Tongue (tissue), 2 donors: Measurements from ENCODE around the gene CHPF2. TPM values are rescaled to one million over a fixed set of nuclear protein-coding genes. Genes with fewer than 3 reads are reported as not detected.

Source experiments
- DNase-seq: peaks from one replicate; pipeline ENCODE4 v3.0.0-alpha.2; 2015
- total RNA-seq: library from RNA; depleted of rRNA; stranded (reverse); fragments of >200 nt; gene quantifications from one replicate; pipeline ENCODE4 v1.2.3, GENCODE V29; 2014

Gene CHPF2
- total RNA-seq, 1 donor from 2014 or later: 29.2 TPM

DNA sequence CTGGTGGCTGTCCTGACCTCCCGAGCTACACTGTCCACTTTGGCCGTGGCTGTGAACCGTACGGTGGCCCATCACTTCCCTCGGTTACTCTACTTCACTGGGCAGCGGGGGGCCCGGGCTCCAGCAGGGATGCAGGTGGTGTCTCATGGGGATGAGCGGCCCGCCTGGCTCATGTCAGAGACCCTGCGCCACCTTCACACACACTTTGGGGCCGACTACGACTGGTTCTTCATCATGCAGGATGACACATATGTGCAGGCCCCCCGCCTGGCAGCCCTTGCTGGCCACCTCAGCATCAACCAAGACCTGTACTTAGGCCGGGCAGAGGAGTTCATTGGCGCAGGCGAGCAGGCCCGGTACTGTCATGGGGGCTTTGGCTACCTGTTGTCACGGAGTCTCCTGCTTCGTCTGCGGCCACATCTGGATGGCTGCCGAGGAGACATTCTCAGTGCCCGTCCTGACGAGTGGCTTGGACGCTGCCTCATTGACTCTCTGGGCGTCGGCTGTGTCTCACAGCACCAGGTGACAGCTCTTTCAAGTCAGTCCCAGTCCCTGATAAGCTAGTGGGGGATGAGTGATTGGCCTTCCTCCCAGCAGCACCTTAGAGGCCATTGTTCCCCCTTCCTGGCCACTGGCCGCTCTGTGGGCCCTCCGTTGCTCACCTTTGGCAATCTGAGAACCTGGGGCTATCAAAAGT lies 3.0 kb downstream of the CHPF2 start:
- DNase-seq: no peak

DNA sequence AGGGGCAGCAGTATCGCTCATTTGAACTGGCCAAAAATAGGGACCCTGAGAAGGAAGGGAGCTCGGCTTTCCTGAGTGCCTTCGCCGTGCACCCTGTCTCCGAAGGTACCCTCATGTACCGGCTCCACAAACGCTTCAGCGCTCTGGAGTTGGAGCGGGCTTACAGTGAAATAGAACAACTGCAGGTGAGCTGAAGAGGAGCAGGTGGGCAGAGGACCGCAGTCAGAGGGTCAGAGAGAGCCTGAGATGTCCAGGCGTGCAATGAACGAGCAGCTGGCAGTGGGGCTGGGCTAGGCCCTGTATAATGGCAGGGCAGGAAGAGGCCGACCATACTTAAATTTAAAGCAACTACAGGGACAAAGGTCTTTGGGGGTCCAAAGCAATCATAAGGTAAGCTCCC lies 4.1 kb downstream of the CHPF2 start:
- no peak for DNase-seq

DNA sequence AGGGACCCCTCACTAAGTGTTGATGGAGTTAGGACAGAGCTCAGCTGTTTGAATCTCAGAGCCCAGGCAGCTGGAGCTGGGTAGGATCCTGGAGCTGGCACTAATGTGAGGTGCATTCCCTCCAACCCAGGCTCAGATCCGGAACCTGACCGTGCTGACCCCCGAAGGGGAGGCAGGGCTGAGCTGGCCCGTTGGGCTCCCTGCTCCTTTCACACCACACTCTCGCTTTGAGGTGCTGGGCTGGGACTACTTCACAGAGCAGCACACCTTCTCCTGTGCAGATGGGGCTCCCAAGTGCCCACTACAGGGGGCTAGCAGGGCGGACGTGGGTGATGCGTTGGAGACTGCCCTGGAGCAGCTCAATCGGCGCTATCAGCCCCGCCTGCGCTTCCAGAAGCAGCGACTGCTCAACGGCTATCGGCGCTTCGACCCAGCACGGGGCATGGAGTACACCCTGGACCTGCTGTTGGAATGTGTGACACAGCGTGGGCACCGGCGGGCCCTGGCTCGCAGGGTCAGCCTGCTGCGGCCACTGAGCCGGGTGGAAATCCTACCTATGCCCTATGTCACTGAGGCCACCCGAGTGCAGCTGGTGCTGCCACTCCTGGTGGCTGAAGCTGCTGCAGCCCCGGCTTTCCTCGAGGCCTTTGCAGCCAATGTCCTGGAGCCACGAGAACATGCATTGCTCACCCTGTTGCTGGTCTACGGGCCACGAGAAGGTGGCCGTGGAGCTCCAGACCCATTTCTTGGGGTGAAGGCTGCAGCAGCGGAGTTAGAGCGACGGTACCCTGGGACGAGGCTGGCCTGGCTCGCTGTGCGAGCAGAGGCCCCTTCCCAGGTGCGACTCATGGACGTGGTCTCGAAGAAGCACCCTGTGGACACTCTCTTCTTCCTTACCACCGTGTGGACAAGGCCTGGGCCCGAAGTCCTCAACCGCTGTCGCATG lies 5.2 kb downstream of the CHPF2 start:
- no peak for DNase-seq

DNA sequence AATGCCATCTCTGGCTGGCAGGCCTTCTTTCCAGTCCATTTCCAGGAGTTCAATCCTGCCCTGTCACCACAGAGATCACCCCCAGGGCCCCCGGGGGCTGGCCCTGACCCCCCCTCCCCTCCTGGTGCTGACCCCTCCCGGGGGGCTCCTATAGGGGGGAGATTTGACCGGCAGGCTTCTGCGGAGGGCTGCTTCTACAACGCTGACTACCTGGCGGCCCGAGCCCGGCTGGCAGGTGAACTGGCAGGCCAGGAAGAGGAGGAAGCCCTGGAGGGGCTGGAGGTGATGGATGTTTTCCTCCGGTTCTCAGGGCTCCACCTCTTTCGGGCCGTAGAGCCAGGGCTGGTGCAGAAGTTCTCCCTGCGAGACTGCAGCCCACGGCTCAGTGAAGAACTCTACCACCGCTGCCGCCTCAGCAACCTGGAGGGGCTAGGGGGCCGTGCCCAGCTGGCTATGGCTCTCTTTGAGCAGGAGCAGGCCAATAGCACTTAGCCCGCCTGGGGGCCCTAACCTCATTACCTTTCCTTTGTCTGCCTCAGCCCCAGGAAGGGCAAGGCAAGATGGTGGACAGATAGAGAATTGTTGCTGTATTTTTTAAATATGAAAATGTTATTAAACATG lies 6.0 kb downstream of the CHPF2 start:
- no peak for DNase-seq

DNA sequence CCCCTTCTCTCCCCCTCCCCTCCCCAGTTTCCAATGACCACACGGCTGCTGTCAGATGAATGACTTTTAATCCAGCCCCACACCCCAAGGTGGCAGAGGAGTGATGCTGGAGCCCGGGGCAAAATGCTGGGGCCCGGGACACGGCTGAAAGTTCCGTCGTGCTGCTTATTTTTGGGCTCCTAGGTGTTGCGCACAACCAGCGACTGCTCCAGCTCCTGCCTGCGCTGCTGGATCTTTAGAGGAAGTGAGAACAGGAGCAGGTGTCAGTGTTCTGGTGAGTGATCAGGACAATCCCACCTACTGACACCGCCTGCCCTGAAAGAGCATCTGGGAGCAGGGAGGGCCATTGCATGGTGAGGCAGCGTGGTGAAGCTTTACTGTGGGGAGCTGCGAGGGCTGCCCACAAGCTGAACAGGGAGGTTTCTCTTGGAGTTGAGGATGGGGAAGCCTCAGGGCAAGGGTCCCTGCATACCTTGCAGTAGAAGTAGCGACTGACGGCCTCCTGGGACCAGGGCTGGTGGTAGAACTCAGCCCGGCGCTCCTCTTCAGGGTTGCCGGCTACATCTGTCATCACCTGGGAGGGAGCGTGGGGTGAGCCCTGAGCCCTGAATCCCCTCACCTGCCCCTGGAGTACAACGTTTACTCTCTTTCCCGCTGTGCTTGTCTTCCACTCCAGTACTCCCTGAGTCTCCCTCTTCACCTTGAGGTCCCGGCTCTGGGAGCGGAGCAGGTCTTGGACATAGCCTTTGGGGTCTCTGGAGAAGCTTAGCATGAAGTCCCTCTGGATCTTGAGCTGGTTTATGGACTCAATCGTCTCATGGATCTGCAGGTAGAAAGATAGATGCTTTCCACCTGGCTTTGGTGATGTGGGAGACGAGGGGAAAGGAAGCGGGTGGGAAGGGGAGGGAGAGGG lies 6.9 kb downstream of the CHPF2 start:
- no peak for DNase-seq

DNA sequence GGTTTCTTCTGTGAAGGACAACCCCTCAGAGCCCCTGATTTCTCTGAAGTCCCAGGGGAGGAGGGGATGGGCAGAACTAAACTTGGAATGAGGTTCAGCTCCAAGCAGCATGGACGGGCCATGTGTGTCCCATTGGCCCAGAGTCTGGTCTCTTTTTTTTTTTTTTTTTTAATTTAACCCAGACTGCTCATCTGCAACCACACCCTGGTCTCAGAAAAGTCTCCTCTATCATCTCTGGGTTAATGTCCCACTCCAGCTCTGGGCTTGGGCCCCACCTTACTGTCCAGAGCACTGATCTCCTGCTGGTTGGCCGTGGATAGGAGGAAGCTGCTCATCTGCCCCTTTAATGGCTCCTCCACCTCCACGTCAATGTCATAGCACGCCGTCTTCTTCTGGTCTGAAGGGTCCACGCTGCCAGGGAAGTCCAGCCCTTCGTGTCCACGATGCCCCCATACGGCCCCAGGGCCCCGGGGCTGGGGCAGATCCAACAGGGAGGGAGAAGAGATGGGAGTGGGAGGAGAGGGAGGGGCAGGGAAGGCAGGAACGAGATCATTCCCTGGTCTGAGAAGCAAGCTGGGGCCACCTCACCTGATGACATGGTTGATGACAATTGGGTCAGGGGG lies 7.7 kb downstream of the CHPF2 start:
- no peak for DNase-seq

DNA sequence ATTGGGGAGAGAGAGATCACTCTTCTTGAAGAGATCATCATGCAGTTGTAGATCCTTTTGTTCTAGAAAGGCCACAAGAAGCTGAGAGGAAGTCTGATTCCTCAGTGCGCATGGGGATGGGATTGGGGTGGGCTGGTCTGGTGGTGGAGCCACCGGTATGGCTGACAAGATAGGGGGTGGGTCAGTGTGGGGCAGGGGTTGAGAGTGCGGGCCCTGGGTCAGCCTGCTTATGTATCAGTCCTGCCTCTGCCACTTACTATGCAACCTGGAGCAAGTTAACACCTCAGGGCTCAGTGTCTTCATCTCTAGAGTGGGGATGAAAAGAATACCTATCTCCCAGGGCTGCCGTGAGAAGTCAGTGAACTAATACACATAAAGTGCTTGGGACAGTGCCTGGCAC lies 8.3 kb downstream of the CHPF2 start:
- no peak for DNase-seq

DNA sequence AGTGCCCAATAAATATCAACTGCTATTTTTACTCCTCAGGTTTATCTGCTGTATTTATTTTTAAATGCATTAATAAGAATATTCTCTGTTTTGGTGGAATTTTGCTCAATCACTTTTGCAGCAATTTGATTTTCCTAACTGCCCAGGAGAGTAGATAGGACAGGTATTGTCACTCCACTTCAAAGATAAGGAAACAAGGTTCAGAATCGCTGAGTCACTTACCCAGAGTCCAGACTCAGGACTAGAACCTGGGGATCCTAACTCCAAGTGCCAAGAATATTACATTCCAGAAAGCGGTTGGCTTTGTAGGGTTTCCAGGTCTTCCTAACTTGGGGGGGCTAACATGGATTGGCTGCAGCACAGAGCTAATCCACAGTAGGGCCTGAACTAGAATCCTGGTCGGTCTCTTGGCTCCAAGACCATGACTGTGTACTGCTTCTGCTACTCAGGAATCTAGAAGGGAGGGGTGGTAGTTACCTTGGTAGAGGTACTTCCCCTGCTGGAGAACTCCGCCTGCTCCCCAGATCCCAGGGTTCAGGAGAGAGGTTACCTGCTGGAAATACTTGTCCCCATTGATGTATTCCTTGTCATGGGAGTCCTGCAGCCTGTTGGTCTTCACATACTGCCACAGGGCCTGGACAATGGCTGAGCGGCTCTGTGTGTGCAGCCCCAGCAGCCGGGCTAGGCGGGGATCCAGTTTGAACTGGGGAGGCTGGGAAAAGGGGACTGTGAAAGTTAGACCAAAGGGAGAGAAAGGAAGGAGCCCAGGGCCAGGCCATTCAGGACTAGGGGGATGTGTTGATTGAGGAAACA lies 8.9 kb downstream of the CHPF2 start:
- no peak for DNase-seq

DNA sequence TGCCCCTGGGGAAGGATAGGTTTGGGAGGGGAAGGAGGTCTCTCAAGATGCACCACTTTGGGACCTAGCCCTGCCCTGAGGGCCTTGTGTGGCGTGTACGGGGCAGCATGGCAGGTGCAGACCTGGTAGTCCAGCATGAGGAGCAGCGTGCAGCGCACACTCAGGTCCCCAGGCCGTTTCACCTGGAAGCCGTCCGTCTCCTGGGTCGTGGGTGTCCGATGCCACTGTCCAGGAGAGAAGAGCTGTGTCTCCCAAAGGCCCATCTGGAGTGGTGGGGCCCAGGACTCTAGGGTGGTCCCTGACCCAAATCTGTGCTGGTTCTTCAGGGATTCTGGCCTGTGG lies 9.4 kb downstream of the CHPF2 start:
- no peak for DNase-seq

DNA sequence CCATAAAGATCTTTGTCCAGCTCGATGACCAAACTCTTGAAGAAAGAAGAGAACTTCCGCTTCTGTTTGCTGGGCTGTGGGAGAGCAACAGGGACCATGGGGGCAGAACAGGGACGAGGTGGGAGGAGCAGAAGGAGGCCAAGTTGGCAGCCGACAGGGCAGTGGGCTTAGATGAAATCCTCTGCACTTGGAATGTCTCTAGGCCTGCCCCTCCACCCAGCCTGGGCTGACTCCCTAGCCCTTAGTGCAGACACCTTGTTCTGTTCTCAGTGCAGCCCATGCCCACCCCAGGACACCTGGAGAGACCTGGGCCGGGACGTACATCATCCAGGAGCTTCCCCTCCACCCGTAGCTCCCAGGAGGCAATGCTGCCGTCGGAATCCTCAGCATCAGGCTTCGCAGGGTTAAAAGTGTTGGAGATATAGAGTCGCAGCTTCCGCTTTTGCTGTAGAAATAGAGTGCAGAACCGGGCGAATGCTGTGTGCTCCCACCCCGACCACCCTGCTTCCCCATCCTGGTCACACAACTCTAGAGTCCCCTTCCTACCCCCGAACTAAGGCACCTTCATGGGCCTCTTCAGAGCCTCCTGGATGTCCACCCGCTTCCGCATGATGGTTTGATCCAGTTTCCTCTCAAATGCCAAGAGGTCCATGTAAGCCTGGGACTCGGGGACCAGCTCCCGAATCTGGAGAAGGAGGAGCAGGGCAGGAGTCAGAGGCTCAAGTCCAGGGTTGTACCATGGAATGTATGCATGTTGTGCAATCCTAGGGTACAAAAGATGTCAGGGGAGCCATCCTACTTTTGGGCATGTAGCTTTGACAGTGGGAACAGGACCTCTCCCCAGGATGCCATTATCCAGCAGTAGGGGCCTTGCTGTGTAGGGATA lies 10.1 kb downstream of the CHPF2 start:
- DNase-seq: no peak

DNA sequence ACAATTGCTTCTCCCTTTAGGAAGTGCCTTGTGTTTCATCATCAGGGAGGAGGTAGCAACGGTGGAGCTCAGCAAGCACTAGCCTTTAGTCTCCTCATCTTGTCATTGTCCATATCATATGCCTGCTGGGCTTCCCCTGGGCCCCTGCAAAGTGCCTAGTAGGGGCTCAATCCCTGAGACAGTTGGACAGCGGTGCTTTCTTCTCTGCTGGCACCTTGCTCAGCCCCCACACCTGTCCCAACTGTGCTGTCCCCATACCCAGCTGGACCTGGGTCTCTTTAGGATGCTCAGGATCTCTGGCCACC lies 10.7 kb downstream of the CHPF2 start:
- no peak for DNase-seq

DNA sequence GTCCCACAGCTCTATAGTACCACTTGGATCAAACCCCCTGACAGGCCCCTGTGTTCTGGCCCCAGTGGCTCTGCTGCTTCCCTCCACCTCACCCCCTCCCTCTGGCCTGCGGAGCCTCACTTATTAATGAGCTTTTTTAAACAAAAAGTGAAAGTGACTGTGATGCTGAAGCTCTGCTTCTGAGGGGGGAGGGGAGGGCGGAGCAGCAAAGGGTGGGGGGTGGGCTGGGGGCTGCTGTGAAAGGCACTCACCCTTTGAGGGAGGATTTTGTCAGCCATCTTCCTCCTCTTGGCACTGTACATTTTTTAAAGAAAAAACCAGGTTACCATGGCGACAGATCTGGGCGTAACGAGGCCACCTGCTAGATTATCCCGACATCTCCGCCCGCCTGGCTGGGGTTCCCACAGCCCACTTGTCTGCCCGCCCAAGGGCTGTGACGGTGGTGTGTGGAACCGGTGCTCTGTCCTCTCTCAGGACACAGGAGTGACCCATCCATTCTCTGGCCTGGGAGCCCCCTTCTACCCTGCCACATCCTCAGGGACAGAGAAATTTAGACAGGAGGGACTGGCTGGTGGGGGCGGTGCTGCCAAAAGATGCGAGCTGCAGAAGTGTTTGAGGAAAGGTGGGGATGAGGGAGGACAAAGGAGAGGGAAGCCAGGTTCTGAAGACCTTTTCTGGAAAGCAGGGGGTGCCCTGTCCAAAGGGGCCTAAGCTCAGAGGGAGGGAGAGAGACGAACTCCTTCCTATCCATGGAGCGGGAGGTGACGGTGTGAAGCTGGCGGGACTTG lies 11.3 kb downstream of the CHPF2 start:
- DNase-seq: peak; percentile 69

DNA sequence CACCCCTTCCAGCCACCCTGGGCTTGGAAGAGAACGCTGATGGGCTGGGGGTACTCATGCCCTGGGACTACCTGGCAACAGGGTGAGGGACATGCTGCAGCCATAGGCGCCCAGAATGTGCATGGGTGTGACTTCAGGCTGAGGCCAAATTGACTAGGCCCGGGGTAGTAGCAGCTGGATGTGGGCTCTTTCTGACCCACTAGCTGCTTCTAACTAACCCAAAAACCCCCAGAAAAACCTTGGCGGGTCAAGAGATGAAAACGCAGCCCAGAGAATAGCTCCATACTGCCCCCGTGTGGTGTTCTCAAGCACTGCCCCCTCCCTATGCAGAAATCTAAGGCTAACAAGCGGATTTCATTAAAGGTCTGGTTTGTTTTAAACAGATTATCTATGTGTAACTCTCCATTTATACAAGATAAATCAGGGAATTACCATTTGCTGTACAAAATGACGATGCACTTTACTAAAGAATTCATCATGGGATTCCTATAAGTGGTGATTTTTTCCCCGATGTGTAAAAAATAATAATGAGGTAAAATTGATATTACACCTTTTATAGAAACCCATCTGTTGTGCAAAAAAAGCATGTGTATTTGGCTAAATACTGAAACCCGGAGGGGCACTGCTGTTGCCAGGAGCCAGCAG lies 12.0 kb downstream of the CHPF2 start:
- peak; percentile 82 for DNase-seq

DNA sequence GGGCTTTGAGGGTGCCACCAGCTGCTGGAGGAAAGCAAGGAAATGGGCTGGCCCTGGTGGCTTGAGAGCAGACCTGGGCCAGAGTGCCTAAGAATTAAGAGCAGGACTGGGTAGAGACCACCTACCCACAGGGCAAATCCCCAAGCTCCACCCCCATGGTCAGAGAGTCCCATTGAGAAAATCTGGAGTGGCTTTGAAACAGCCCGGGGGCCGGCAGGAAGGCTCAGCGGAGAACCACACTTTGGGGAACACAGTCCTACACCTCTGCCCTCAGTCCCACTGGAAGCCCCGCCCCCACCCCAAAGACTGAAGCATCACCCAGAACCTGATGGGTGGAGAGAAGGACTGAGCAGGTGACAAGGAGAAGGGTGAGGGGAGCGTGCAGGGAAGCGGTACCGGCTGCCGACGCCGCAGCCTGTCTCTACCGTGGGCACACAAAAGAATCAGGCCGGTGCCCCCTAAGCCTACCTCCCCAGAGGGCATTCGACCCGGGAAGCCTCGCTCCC lies 12.6 kb downstream of the CHPF2 start:
- no peak for DNase-seq

DNA sequence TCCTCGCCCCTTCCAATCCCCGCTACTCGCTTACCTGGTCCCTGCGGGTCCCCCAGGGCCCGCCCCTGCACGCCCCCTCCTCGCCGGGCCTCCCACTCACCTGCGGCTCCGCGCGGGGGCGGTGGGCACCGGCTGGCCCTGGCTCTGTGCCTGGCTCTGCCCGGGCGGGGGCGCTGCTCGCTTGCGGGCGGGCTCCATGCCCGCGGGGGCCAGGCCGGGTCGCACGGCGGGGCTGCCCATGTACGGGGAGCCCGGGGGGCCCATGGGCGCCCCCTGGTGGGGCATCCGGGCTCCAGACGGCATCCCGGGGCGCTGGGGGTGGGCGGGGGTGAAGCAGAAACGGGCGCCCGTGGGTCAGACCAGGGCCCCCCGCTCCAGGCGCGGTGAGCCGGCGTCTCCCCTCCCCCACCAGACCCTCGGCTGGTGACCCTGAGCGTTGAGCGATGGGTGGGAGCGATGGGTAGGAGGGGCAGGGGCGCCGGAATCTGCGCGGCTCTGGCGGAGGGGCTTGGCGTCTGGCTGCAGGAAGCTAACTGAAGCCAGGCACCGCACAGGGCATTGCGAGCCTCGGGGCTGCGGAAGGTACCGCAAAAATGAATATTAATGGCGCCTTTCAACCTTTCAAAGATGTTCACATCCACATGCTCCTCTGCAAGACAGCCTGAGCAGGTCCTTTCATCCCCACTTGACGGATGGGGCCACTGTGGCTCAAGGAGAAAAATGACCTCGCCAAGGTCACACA lies 13.2 kb downstream of the CHPF2 start:
- DNase-seq: peak; percentile 64

DNA sequence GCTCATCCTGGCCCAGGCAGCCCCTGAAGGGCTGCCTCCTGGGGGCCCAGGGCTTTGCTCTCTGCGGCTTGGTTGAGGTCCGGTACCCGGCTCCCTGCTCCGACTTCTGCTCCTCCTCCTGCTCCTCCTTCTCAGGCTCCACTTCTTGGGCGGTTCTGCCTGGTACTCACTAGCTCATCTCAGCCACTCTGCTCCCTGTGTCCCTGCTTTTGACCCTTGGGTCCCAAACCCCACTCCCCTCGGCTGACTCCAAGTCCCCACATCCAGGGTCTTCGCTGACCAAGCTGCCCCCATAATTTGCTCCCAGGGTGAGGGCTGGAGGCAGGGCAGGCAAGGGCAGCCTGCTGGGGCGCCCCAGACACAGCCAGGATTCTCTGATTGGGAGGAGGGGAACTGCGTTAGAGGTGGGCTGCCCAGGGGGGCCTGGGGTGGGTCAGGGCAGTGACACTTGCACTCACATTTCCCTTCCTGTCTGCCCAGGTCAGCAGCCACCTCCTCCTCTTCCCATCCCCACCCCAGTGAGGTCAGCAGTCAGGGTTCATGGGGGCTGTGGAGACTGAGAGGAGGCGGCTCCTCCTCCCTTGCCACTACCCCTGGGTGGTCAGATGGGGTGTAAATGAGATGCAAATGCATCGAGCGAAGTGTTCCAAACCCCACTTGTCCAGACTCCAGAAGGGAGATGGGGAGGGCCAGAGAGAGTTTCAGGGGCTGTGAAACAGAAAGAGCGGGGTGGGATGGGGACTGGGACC lies 14.0 kb downstream of the CHPF2 start:
- peak; percentile 47 for DNase-seq
